GM23338 (cell line): ENCODE data around the gene ZNF664. TPM values are rescaled to one million over a fixed set of nuclear protein-coding genes. Genes with fewer than 3 reads are reported as not detected.

Experiments
- ATAC-seq: fragments of 200-7000 bp; cut with Tn5 transposase; 3 replicates; pipeline ENCODE4 v1.9.1; 2020
- DNase-seq: peaks from one replicate; pipeline ENCODE4 v3.0.0-alpha.2; 2015; ENCODE audit warnings: low spot score
- H2AFZ ChIP-seq: fragments of 200-600 bp; sonication (generic); 2 replicates; pipeline ENCODE4 v1.8.0; 2016; ENCODE audit warnings: antibody characterized with exemption, mild to moderate bottlenecking, moderate library complexity
- H3F3A ChIP-seq: fragments of 200-600 bp; sonication (generic); replicated peaks from 2 replicates; pipeline ENCODE4 v1.8.0; 2017; ENCODE audit warnings: antibody characterized with exemption, mixed run types, low read depth
- H3K27ac ChIP-seq: fragments of 200-600 bp; sonication (generic); 2 replicates; pipeline ENCODE4 v1.6.1; 2016; ENCODE audit warnings: low read depth
- H3K27me3 ChIP-seq: fragments of 200-600 bp; sonication (generic); 2 replicates; pipeline ENCODE4 v1.8.0; 2016; ENCODE audit warnings: mild to moderate bottlenecking, mixed run types, moderate library complexity; ENCODE audit not compliant: insufficient read depth
- H3K36me3 ChIP-seq: fragments of 200-600 bp; sonication (generic); 2 replicates; pipeline ENCODE4 v1.8.0; 2016; ENCODE audit warnings: mild to moderate bottlenecking; ENCODE audit not compliant: insufficient read depth
- H3K4me1 ChIP-seq: fragments of 200-600 bp; sonication (generic); 2 replicates; pipeline ENCODE4 v1.8.0; 2016; ENCODE audit warnings: mild to moderate bottlenecking, moderate library complexity; ENCODE audit not compliant: insufficient read depth
- H3K4me2 ChIP-seq: fragments of 200-600 bp; sonication (generic); 2 replicates; pipeline ENCODE4 v1.7.1; 2017; ENCODE audit warnings: mixed run types
- H3K4me3 ChIP-seq: fragments of 200-600 bp; sonication (generic); 2 replicates; pipeline ENCODE4 v1.6.1; 2016; ENCODE audit warnings: mixed run types
- H3K79me2 ChIP-seq: fragments of 200-600 bp; sonication (generic); replicated peaks from 2 replicates; pipeline ENCODE4 v1.8.0; 2017; ENCODE audit warnings: mild to moderate bottlenecking; ENCODE audit not compliant: insufficient read depth
- H3K9me2 ChIP-seq: fragments of 200-600 bp; sonication (generic); 2 replicates; pipeline ENCODE4 v1.8.0; 2017; ENCODE audit not compliant: insufficient read depth
- H4K20me1 ChIP-seq: fragments of 200-600 bp; sonication (generic); replicated peaks from 2 replicates; pipeline ENCODE4 v1.8.0; 2017; ENCODE audit warnings: mild to moderate bottlenecking; ENCODE audit not compliant: insufficient read depth
- H3K27ac Mint-ChIP-seq: 2 replicates; pipeline ENCODE4 v1.8.0; 2020; ENCODE audit warnings: inconsistent platforms, mild to moderate bottlenecking, moderate library complexity, mixed read lengths
- H3K27me3 Mint-ChIP-seq: 3 replicates; pipeline ENCODE4 v1.8.0; 2022; ENCODE audit warnings: low read depth, mild to moderate bottlenecking, moderate library complexity, mixed read lengths, inconsistent platforms; ENCODE audit not compliant: insufficient read depth, poor library complexity
- H3K36me3 Mint-ChIP-seq: 3 replicates; pipeline ENCODE4 v1.8.0; 2021; ENCODE audit warnings: low read depth, mild to moderate bottlenecking, inconsistent platforms, moderate library complexity, mixed read lengths
- H3K4me1 Mint-ChIP-seq: 3 replicates; pipeline ENCODE4 v1.8.0; 2020; ENCODE audit warnings: mild to moderate bottlenecking, inconsistent platforms, mixed read lengths
- H3K4me3 Mint-ChIP-seq: 3 replicates; pipeline ENCODE4 v1.8.0; 2021; ENCODE audit warnings: moderate library complexity, mild to moderate bottlenecking, inconsistent platforms, mixed read lengths
- H3K9me3 Mint-ChIP-seq: 3 replicates; pipeline ENCODE4 v1.8.0; 2020; ENCODE audit warnings: moderate library complexity, mild to moderate bottlenecking, inconsistent platforms, mixed read lengths
- CREB1 ChIP-seq: fragments of 250-450 bp; sonication (Bioruptor Pico); IDR thresholded peaks from 2 replicates; pipeline ENCODE4 v1.5.0; 2020; ENCODE audit warnings: low read depth, mild to moderate bottlenecking, moderate library complexity
- CTCF ChIP-seq, 2 experiments: fragments of 200-600 bp in 1 of 2; sonication (generic) in 1 of 2; conservative IDR thresholded peaks; 2 replicates each; pipeline versions ENCODE4 v1.5.1 to v1.6.1; 2016 to 2017; ENCODE audit warnings: antibody characterized with exemption in 2 of 2, low read depth in 2 of 2, mild to moderate bottlenecking in 2 of 2, moderate library complexity in 1 of 2
- EZH2 ChIP-seq: fragments of 200-600 bp; sonication (generic); IDR thresholded peaks from one replicate; pipeline ENCODE4 v1.8.0; 2017; ENCODE audit warnings: antibody characterized with exemption, mild to moderate bottlenecking, low read depth; ENCODE audit not compliant: unreplicated experiment
- EZH2phosphoT487 ChIP-seq: fragments of 200-600 bp; sonication (generic); IDR thresholded peaks from one replicate; pipeline ENCODE4 v1.8.1; 2018; ENCODE audit warnings: antibody characterized with exemption; ENCODE audit not compliant: unreplicated experiment
- JUNB ChIP-seq: IDR thresholded peaks from one replicate; pipeline ENCODE4 v1.6.1; 2016; ENCODE audit warnings: antibody characterized with exemption; ENCODE audit not compliant: unreplicated experiment
- NANOG ChIP-seq: IDR thresholded peaks from 2 replicates; pipeline ENCODE4 v1.6.1; 2016; ENCODE audit warnings: antibody characterized with exemption, borderline replicate concordance
- REST ChIP-seq: IDR thresholded peaks from one replicate; pipeline ENCODE4 v1.6.1; 2018; ENCODE audit warnings: antibody characterized with exemption; ENCODE audit not compliant: unreplicated experiment
- ZNF114 ChIP-seq: fragments of 250-450 bp; sonication (Bioruptor Pico); IDR thresholded peaks from 2 replicates; pipeline ENCODE4 v1.5.0; 2020; ENCODE audit warnings: mild to moderate bottlenecking, moderate library complexity
- ZNF462 ChIP-seq: fragments of 250-450 bp; sonication (Bioruptor Pico); IDR thresholded peaks from 2 replicates; pipeline ENCODE4 v1.5.0; 2020; ENCODE audit warnings: mild to moderate bottlenecking, moderate library complexity
- polyA plus RNA-seq: library from polyadenylated mRNA; unstranded; fragments of >200 nt; fragmentation: Nextera tagmentation; extraction: Ambion mirVana; gene quantifications from 2 replicates; pipeline ENCODE4 v1.2.1, GENCODE V29; 2016
- total RNA-seq: library from RNA; depleted of rRNA; stranded (reverse); fragments of >200 nt; shearing (Covaris generic); gene quantifications from 2 replicates; pipeline ENCODE4 v1.2.3, GENCODE V29; 2014

The ZNF664 gene
- total and polyA plus RNA-seq, 2 experiments from 2014 or later, result 8.1 to 35.2 TPM

- TF ChIP-seq ZNF462 (CRISPR knock-in tag) (no peak), EZH2phosphoT487 (no peak), JUNB (no peak), CREB1 (CRISPR knock-in tag) (no peak), EZH2 (no peak)
These were observed 14.0 kb downstream of the ZNF664 start (continued) for GRCh38 chr12:123987022-123987421.

- Histone ChIP-seq H4K20me1 (peaks cover 18% of the 10 kb centered on the region), H3K4me3 (no peak overlapping the region), H3K27me3 (no peaks in the 10 kb centered on the region), H2AFZ (no peak overlapping the region), H3K9me2 (no peaks in the 10 kb centered on the region), H3K79me2 (0 out of 2 replicates have a peak, but pooled peaks cover 8% of the 10 kb centered on the region), H3K36me3 (no peaks in the 10 kb centered on the region), H3K4me1 (no peaks in the 10 kb centered on the region), H3K27ac (no peak overlapping the region), H3F3A (no peaks in the 10 kb centered on the region), H3K4me2 (no peak overlapping the region)
- no peak for DNase-seq
- Mint-ChIP-seq H3K27ac (no peak overlapping the region), H3K36me3 (peaks cover 11% of the 10 kb centered on the region; the same call in 2 of the 3 replicates), H3K27me3 (no peaks in the 10 kb centered on the region), H3K9me3 (no peaks in the 10 kb centered on the region), H3K4me3 (no peak overlapping the region), H3K4me1 (peaks cover 2% of the 10 kb centered on the region; the same call in 1 of the 3 replicates)
- no peak for ATAC-seq
- TF ChIP-seq CTCF (conservative IDR thresholded peaks at IDR 0.05; ENCODE audit: low read depth in 2 of 2) (no peak), NANOG (no peak), ZNF114 (CRISPR knock-in tag) (no peak), REST (no peak)
These were observed 16.2 kb downstream of the ZNF664 start for GRCh38 chr12:123989168-123989567.
